Body of pancreas (tissue), 4 donors: ENCODE results near the gene RAB3IP. TPM values are rescaled to one million over a fixed set of nuclear protein-coding genes. Genes with fewer than 3 reads are reported as not detected.

Source experiments
- ATAC-seq: fragments of 150-250 bp; one replicate; pipeline ENCODE4 v1.9.1; 2016
- DNase-seq, 4 donors: peaks; one replicate each; pipeline ENCODE4 v3.0.0-alpha.2; 2019
- H3K27ac ChIP-seq, 4 donors: fragments of 200-600 bp; sonication (generic); 1 replicate in 3 of 4; 2 replicates in 1 of 4; pipeline versions ENCODE4 v1.5.1 to v1.6.1; 2016 to 2019; ENCODE audit warnings: mild to moderate bottlenecking in 1 of 4, mixed read lengths in 1 of 4, moderate library complexity in 1 of 4
- H3K27me3 ChIP-seq, 2 donors: fragments of 200-600 bp; sonication (generic); one replicate each; pipeline ENCODE4 v1.6.0; 2016; ENCODE audit warnings: mild to moderate bottlenecking in 1 of 2
- H3K36me3 ChIP-seq, 2 donors: fragments of 200-600 bp; sonication (generic); replicated peaks in 1 of 2; 2 replicates each; pipeline ENCODE4 v1.5.1; 2016; ENCODE audit warnings: low read depth in 2 of 2; ENCODE audit not compliant: insufficient read depth in 1 of 2
- H3K4me1 ChIP-seq: fragments of 200-600 bp; sonication (generic); one replicate; pipeline ENCODE4 v1.6.0; 2016
- H3K4me3 ChIP-seq, 2 donors: fragments of 200-600 bp; sonication (generic); 1 replicate in 1 of 2; 2 replicates in 1 of 2; pipeline ENCODE4 v1.5.1; 2016 to 2019
- H3K9me3 ChIP-seq, 3 donors: fragments of 200-600 bp; sonication (generic); 1 replicate in 2 of 3; 2 replicates in 1 of 3; pipeline ENCODE4 v1.5.1; 2016
- POLR2A ChIP-seq, 3 donors: fragments of 450-650 bp; IDR thresholded peaks; one replicate each; pipeline ENCODE4 v1.6.1; 2016; ENCODE audit warnings: antibody characterized with exemption in 3 of 3, mild to moderate bottlenecking in 2 of 3
- WGBS, 2 donors: methylation state at CpG; one replicate each; pipeline ENCODE4 v1.1.5; 2017; 5-methylcytosine and 5-hydroxymethylcytosine counted together
- intact Hi-C: fragments of 100-400 bp; cut with DNase I; formaldehyde crosslinking; loops from one replicate; pipeline ENCODE4 v1.15.1; 2023
- total RNA-seq, 2 donors: library from RNA; depleted of rRNA; stranded (reverse); fragments of >200 nt; gene quantifications; one replicate each; pipeline ENCODE4 v1.1.0, GENCODE V29; 2016
- TF ChIP-seq, protein P1 (sequence below), 7 experiments: fragments of 450-650 bp in 4 of 7; fragments of 200-600 bp in 3 of 7; sonication (generic) in 3 of 7; IDR thresholded peaks; one replicate each; pipeline ENCODE4 v1.5.1; 2016 to 2019; ENCODE audit warnings: antibody characterized with exemption in 7 of 7

Gene RAB3IP
- total RNA-seq, 2 donors from 2014 or later: 61.0 to 62.3 TPM

GRCh38 chr12:69720750-69721149 is 17.9 kb upstream of the RAB3IP start:
- Histone ChIP-seq H3K9me3 (no peaks in the 10 kb centered on the region), H3K4me3 (no peak overlapping the region), H3K4me1 (no peaks in the 10 kb centered on the region), H3K27ac (no peak overlapping the region), H3K36me3 (no peaks in the 10 kb centered on the region), H3K27me3 (no peaks in the 10 kb centered on the region)
- TF ChIP-seq, protein P1, sequence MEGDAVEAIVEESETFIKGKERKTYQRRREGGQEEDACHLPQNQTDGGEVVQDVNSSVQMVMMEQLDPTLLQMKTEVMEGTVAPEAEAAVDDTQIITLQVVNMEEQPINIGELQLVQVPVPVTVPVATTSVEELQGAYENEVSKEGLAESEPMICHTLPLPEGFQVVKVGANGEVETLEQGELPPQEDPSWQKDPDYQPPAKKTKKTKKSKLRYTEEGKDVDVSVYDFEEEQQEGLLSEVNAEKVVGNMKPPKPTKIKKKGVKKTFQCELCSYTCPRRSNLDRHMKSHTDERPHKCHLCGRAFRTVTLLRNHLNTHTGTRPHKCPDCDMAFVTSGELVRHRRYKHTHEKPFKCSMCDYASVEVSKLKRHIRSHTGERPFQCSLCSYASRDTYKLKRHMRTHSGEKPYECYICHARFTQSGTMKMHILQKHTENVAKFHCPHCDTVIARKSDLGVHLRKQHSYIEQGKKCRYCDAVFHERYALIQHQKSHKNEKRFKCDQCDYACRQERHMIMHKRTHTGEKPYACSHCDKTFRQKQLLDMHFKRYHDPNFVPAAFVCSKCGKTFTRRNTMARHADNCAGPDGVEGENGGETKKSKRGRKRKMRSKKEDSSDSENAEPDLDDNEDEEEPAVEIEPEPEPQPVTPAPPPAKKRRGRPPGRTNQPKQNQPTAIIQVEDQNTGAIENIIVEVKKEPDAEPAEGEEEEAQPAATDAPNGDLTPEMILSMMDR (IDR thresholded peaks at IDR 0.05): no peak
- TF ChIP-seq POLR2A (IDR thresholded peaks at IDR 0.05): no peak
- 67 to 71% methylated on average over 3 of the region's 3 CpGs for WGBS, 2 donors
- intact Hi-C loops: no loop called here
- ATAC-seq: no peak
- no peak for DNase-seq

DNA sequence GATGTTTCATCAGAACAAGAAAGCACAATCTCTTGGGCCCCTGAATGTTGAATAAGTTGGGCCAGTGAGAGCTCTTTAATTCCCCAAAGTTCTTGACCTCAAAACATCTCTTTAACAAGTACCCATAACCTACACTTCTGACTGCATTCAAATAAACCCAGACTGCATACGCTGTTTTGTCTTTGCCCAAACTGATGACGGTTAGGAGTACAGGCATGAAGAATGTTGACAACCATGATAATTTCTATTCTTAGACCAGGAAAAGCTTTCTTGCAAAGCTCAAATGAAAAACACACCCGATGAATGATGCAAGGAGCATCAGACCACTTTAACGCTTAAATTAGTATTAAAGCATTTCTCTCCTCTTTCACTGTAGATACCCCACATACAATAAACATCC is 11.7 kb upstream of the RAB3IP start:
- Histone ChIP-seq H3K36me3 (no peaks in the 10 kb centered on the region), H3K9me3 (no peaks in the 10 kb centered on the region), H3K4me3 (no peak overlapping the region), H3K4me1 (no peaks in the 10 kb centered on the region), H3K27ac (no peak overlapping the region), H3K27me3 (no peaks in the 10 kb centered on the region)
- no peak for TF ChIP-seq POLR2A (IDR thresholded peaks at IDR 0.05)
- TF ChIP-seq, protein P1 (IDR thresholded peaks at IDR 0.05): no peak
- intact Hi-C loops: no loop called here
- no peak for DNase-seq
- ATAC-seq: no peak
- WGBS, 2 donors: 88 to 93% methylated on average over 4 of the region's 4 CpGs

GRCh38 chr12:69732088-69732487 is 6.6 kb upstream of the RAB3IP start:
- intact Hi-C loops: no loop called here

DNA sequence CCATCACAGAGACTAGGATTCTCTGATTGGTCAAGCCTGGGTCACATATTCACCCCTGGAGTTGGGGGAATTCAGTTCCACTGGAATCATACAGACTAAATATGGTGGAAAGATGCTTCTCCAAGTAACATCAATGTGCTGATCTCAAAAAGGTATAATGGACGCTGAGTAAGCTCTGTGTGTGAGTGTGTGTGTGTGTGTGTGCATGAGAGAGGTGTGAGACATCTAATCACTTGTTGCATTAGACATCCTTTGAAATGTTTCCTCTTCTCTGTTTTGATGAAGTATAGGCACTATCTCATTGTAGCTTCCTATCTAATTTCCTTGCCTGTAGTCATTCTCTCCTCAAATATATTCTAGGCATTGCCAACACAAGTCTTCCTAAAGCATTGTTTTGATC is 5.0 kb upstream of the RAB3IP start:
- H3K9me3 ChIP-seq: no peaks in the 10 kb centered on the region
- no peak for DNase-seq
- no peak for ATAC-seq
- TF ChIP-seq, protein P1 (IDR thresholded peaks at IDR 0.05): no peak
- TF ChIP-seq POLR2A (IDR thresholded peaks at IDR 0.05): no peak
- WGBS, 2 donors: 62 to 76% methylated on average over 1 of the region's 1 CpG
- no peak overlapping the region for H3K27ac ChIP-seq
- H3K4me3 ChIP-seq: no peak overlapping the region
- no peaks in the 10 kb centered on the region for H3K27me3 ChIP-seq
- H3K4me1 ChIP-seq: peaks cover 5% of the 10 kb centered on the region
- intact Hi-C loops: no loop called here
- H3K36me3 ChIP-seq: no peaks in the 10 kb centered on the region

More at GRCh38 chr12:69732088-69732487, 6.6 kb upstream of the RAB3IP start:
- 39 to 55% methylated on average over 1 of the region's 1 CpG for WGBS, 2 donors
- H3K9me3 ChIP-seq: no peaks in the 10 kb centered on the region
- DNase-seq (no peak), ATAC-seq (no peak)
- no peak overlapping the region for H3K4me3 ChIP-seq
- no peak overlapping the region for H3K27ac ChIP-seq
- no peaks in the 10 kb centered on the region for H3K27me3 ChIP-seq
- H3K4me1 ChIP-seq: no peaks in the 10 kb centered on the region
- H3K36me3 ChIP-seq: no peaks in the 10 kb centered on the region
- TF ChIP-seq POLR2A (IDR thresholded peaks at IDR 0.05): no peak
- TF ChIP-seq, protein P1 (IDR thresholded peaks at IDR 0.05): no peak
